ENCODE measurements around the gene B3GAT2.

Gene B3GAT2

DNA sequence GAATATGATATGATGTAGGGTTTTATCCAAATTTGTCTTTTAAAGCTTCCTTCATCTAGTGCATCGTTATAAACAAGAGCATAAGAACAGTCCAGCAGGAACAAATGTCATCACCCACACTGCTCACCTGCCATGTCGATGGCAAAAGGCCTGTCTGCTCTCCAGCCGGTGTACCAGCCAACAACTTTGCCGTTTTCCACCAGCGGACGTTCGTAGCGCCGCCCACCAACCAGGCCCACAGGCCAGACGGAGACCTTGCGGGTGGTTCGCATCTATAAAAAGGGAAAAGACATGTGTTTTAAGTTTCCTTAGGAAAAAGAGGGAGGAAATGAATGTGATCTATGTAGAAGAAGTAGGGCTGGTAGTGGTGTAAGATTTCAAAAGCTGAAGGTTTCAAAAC lies 62.9 kb downstream of the B3GAT2 start:
- DNase-seq: no peak

DNA sequence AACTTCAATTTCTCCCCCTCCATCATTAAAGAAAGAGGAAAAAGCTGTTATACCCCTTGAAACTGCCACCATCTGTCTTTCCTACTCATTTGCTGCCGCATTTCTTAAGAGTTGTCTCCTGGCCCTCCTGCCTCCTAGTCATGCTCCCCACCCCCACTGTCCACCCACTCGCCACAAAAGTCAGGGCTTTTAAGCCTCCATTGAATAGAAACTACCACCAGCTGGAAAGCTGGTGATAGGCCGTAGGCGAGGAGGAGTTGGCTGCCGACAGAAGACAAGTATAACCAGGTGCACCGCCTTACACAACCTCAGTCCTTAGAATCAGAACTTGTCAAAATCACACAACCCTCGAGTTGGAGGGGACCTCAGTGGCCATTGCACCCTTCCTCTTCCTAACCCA lies 67.6 kb downstream of the B3GAT2 start:
- no peak for DNase-seq

DNA sequence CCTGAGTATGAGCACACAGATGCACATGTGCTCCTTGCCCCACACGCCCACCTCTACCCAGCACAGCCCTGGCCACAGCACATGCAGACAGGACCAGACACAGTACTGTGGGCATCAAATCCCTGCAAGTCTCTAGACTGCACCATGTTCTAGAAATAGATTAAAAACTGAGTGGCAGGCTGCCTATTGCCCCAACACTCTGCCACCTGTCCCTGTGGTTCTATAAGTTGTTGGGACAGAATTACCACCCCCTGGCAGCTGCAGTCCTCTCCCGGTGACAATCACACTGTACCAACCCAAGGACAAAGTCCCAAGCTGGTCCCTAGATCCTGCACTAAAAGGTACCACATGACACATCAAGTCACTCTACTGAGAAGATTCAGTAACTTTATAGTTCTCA lies 70.2 kb downstream of the B3GAT2 start:
- no peak for DNase-seq

GRCh38 chr6:70886071-70886470 lies 70.8 kb downstream of the B3GAT2 start:
- no peak for DNase-seq

DNA sequence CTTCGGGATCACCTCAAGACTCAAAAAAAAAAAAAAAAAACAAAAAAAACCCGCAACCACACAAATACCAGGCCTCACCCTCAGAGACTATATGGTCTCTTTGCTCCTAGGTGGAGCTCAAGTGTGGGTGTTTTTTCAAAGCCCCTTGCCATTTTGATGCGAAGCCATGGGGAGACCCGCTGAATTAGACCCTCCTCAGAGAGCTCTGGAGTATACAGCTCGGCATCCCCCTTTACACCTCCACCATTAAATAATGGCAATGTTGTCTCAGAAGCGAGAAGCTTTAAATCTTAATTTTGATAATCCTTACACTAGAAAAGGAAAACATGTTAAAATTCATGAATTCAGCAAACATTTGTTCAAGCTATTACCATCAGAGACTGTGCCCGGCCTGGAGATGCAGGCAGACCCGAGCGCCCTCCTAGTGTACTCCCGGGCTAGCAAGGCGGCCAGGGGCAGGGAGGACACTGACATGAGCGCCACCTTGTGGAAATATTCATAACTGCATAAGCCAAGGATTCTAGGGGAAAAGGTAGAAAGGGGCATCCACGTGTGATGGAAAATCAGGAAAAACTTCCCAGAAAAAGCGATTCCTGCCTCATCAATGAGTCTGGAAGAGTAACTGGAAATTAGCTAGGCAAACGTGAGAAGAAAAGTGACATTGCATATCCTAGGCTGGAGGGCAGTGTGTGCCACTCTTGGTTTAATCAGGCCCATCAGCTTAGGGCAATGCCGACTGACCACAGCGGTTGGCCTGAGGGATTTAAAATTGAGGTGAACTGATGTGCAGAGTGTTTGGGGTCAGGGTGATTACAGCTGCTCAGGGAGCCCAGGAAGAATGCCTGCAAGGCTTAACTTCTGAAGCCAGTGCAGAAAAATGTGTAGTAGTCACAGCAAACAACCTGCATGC lies 72.5 kb downstream of the B3GAT2 start:
- DNase-seq: peak; percentile 50

- DNase-seq: no peak
These were observed 77.4 kb downstream of the B3GAT2 start for GRCh38 chr6:70879496-70879895.

DNA sequence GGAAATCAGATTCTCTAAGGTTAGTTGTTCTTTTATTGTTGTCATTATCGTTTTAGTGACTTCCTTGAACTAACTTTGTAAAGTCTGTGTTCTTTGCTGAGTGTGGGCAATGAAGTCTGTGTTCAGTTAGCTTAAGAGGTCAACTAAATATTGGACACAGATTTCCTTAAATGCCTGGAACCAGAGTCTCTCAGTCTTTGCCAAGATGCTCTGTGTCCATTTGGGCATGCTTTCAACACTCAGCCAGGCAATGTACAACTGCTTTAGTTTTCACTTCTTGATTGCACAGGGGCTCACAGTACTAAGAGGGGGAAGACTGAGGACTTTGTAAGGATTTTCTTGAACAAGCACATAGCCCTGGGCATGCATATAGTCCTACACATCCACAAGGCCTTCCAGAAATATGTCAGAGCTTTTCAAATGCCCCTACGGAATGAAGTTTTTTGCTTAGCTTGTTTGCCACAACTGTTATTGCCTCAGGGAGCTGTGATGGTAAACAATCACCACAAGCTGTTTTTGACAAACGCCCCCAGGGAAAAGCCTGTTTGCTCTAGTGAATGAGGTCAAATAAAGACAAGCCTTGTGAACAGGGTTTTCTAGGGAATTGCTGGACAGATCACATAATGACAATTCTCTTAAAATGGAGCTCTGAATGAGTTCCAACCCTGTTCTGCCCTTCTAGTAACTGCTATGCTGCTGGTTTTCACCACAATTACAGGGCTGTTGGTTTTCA lies 82.5 kb downstream of the B3GAT2 start:
- DNase-seq: no peak

DNA sequence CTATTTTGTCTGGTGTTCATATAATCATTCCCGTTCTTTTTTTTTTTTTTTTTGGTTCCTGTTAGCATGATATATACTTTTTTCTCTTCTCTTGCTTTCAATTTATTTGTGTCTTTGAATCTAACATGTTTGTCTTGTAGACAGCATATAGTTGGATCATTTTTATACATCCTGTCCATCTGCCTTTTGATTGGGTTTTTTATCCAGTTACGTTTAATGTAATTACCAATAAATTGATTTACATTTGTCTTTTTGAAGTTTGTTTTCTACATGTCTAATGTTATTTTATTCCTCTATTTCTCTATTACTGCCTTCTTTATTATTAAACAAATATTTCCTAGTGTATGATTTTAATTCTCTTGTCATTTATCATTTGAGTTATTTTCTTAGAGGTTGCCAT lies 84.4 kb downstream of the B3GAT2 start:
- DNase-seq: no peak

- DNase-seq: no peak
These were observed 92.5 kb downstream of the B3GAT2 start for GRCh38 chr6:70864401-70864800.

- no peak for DNase-seq
These were observed 93.5 kb downstream of the B3GAT2 start for GRCh38 chr6:70863343-70863742.

DNA sequence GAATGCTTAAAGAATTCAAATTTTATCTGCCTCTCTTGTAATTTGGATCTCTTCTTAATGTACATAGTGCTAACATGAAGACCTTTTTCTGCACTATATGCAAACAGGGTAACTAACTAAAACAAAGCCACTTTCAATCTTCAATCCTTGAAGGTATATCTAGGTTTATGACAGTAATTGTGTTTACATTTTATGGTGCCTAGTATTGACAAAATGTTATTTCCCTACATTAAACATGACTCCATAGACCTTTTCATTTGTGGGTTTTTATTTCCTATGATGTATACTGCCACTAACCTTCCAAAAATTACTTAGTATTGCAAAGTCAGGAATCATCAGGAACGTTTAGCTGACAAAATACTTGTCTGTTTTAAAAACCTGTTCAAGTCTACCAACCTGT lies 95.9 kb downstream of the B3GAT2 start:
- DNase-seq: no peak

GRCh38 chr6:70860045-70860444 lies 96.8 kb downstream of the B3GAT2 start:
- no peak for DNase-seq

- no peak for DNase-seq
These were observed 99.3 kb downstream of the B3GAT2 start for GRCh38 chr6:70857387-70858077.

- no peak for DNase-seq
These were observed 104.1 kb downstream of the B3GAT2 start for GRCh38 chr6:70852667-70853246.

- no peak for DNase-seq
These were observed 107.4 kb downstream of the B3GAT2 start for GRCh38 chr6:70849348-70850069.

- no peak for DNase-seq
These were observed 109.5 kb downstream of the B3GAT2 start for GRCh38 chr6:70847106-70848084.

- no peak for DNase-seq
These were observed 110.5 kb downstream of the B3GAT2 start for GRCh38 chr6:70846207-70846835.

- DNase-seq: no peak
These were observed 112.6 kb downstream of the B3GAT2 start for GRCh38 chr6:70844301-70844700.

- DNase-seq: no peak
These were observed 113.4 kb downstream of the B3GAT2 start for GRCh38 chr6:70843328-70843918.

DNA sequence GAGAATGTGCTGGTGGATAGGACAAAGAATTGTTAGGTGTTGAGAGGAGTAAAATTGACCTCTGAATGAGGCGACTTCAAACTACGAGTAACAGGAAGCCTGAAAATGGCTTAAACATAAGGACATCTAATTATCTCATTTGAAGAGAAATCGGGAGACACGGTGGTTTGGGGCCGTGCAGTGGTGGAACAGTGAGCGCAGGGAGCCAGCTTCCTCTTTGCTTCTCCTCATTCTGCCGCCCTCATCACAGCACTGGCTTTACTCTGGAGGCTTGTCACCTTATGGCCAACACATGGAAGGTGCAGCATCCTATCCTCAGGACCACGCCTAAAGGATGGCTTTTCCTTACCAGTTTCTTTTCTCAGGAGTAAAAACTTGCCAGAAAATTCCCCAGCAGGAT lies 114.3 kb downstream of the B3GAT2 start:
- DNase-seq: no peak
